CD4-positive, alpha-beta T cell treated with Interleukin-4 for 1 hour (primary cell): Measurements from ENCODE around the gene ENOSF1.
A peak's percentile ranks its signal among the peaks of the same experiment; 100 is the strongest.

Source experiments
- DNase-seq, 2 donors: peaks; one replicate each; pipeline ENCODE4 v3.0.0-alpha.2; 2020 to 2022

The ENOSF1 gene

GRCh38 chr18:670522-670921, 41.9 kb downstream of the ENOSF1 start:
- DNase-seq: no peak

- no peak for DNase-seq
These were observed 43.4 kb downstream of the ENOSF1 start for GRCh38 chr18:669077-669476.

GRCh38 chr18:668260-668659, 44.2 kb downstream of the ENOSF1 start:
- no peak for DNase-seq

- DNase-seq: no peak
These were observed 45.8 kb downstream of the ENOSF1 start for GRCh38 chr18:666628-667027.

DNA sequence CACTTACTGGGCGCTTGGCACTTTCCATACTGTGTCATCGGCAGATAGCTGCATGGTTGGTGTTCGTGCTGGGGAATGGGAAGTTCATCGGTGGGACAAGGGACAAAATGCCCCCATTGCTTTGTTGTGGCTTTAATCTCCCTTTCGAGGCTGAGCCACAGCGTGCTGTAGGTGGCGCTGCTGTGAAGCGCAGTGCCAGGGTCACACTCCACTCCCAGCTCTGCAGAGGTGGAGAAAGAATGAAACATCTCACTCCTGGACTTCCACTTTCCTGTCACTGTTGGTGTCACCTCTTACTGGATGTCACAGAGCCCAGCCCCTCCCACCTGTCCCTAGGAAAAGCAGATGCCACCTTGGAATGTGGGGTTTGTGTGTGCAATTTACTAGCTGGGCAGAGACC, 46.3 kb downstream of the ENOSF1 start:
- no peak for DNase-seq

- DNase-seq: no peak
These were observed 50.2 kb downstream of the ENOSF1 start for GRCh38 chr18:662197-662596.

DNA sequence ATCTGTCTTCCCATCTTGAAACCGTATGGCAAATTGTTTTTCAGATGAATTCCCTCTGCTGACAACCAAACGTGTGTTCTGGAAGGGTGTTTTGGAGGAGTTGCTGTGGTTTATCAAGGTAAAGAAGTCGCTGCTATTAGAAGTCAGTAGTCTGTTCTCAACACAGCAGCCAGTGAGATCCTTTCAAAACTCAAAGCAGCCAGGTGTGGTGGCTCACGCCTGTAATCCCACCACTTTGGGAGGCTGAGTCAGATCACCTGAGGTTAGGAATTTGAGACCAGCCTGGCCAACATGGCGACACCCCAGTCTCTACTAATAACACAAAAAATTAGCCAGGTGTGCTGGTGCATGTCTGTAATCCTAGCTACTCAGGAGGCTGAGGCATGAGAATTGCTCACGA, 52.8 kb downstream of the ENOSF1 start:
- no peak for DNase-seq

- DNase-seq: no peak
These were observed 53.4 kb downstream of the ENOSF1 start for GRCh38 chr18:658947-659533.

DNA sequence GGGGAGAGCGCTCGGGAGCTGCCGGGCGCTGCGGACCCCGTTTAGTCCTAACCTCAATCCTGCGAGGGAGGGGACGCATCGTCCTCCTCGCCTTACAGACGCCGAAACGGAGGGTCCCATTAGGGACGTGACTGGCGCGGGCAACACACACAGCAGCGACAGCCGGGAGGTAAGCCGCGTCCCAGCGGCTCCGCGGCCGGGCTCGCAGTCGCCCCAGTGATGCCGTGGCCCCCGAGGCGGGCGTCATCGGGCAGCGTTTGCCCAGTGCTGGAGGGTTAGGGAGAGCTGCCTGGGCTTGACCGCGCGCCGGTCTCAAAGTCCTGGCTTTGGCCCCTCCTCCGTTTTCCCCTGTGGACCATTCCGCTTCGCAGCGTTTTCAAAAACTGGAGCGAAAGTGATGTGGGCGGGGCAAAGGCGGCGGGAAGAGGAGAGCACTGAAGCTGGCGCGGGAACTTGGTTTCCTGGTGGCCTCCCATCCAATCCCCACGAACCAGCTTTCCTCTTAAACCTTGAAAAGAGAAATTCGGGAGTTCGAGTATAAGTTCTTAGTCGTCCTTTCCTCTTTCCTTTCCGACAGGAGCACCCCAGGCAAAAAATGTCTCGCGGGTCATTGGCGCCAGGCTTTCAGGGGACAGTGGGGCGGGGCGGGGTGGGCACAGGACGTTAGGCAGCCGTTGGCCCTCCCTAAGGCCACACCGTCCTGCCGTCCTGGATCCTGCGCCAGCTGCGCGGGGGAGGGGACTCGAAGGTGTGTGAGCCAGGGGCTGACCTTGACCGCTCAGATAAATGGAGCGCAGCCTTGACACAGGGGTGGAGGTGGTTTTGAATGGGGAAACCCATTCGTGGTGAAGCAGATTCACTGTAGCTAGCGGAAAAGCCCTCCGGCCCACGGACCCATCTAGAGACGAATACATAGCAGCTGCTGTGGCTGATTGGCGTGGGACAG, 54.2 kb downstream of the ENOSF1 start:
- DNase-seq: peak; percentile 48 to 49

GRCh38 chr18:657311-658000, 55.0 kb downstream of the ENOSF1 start, which contains the start of gene TYMS:
TYMS (plus strand) TSS chr18:657653; CDS start chr18:657743, 90 bp downstream.
- DNase-seq: peak in 1 of 2 donors; percentile 16

GRCh38 chr18:655445-655844, 57.0 kb downstream of the ENOSF1 start:
- no peak for DNase-seq

DNA sequence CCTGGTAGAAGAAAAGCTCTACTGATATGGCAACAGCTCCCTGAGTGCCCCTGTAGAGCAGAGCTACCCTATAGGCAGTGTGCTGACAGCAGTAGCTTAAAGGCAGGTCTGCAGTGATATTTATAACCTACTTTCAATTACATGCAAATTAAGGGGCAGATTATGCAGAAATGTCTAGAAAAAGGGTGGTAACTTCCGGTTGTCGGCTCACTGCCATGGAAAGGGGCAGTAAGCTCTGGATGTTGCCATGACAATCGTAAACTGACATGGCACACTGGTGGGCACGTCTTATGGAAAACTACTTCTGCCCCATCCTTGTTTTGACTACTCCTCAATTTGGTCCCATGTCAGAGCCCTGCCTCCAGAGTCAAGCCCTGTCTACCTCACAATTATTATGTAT, 57.8 kb downstream of the ENOSF1 start:
- DNase-seq: no peak

- no peak for DNase-seq
These were observed 58.9 kb downstream of the ENOSF1 start for GRCh38 chr18:653512-653911.

GRCh38 chr18:652131-652530, 60.3 kb downstream of the ENOSF1 start:
- DNase-seq: no peak

- peak; percentile 27 to 33 for DNase-seq
These were observed 62.0 kb downstream of the ENOSF1 start for GRCh38 chr18:650428-650858.

GRCh38 chr18:649341-649740, 63.1 kb downstream of the ENOSF1 start:
- DNase-seq: no peak

DNA sequence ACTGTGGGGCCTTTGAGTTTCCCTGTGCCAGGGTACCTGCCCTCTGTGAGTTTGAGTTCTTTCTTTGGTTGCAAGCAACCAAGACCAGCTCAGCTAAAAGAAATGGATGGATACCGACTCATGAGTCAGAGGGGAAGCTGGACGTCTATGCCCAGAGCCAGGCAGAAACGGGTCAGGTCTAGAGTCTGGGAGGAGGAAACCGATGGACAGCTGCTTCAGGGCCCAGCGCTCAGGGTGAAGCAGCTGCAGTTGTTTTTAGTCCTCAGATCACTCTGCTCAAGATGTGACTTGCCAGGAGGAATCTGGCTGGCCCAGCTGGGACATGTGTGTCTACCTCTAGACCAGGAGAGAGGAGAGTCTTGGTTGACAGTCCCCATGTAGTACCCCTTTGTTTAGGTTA, 65.1 kb downstream of the ENOSF1 start:
- no peak for DNase-seq

DNA sequence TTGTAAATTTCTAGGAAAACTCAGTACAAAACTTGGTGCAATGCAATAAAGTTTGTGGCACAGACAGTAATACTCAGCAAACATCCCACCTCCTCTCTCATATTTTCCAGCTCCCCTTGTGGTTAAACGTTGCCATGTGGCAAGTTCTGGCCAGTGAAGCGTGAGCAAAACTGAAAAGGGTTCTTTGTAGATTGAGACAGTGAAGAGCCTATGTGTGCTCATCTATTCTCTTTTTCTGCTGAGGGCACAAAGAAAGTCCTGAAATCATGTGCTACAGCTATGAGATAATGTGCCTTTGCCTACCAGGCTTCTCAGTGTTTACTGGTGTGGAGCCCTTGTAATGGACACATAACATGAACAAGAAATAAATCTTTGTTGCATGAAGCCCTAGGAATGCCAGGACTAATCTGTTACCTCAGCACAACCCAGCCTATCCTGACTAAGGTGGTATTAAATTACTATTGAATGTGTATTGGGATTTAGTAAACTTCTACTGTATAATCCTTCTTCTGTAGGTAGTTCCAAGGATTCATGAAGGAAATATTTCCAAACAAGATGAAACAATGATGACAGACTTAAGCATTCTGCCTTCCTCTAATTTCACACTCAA, 67.9 kb downstream of the ENOSF1 start:
- no peak for DNase-seq

DNA sequence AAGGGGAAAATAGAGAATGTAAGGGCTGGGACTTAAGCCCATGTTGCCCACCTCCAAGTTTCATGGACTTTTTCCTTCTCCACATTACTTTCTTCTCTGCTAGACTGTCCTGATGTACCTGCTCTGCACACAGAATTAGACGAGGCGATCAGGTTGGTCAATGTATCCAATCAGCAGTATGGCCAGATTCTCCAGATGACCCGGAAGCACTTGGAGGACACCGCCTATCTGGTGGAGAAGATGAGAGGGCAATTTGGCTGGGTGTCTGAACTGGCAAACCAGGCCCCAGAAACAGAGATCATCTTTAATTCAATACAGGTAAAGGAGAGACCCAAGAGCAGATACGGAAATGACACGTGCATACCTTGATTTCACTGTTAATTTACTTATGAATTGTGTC, 71.2 kb downstream of the ENOSF1 start:
- no peak for DNase-seq

DNA sequence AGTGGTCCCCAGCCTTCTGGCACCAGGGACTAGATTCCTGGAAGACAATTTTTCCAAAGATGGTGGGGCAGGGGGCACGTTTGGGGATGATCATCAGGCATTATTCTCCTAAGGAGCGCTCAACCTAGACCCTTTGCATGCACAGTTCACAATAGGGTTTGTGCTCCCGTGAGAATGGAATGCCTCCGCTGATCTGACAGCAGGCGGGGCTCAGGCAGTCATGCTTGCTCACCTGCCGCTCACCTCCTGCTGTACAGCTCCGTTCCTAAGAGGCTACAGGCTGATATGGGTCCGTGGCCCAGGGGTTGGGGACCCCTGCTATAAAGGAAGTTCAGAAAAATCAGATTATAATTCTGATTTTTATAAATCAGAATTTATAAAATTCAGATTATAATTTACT, 77.3 kb downstream of the ENOSF1 start:
- no peak for DNase-seq

DNA sequence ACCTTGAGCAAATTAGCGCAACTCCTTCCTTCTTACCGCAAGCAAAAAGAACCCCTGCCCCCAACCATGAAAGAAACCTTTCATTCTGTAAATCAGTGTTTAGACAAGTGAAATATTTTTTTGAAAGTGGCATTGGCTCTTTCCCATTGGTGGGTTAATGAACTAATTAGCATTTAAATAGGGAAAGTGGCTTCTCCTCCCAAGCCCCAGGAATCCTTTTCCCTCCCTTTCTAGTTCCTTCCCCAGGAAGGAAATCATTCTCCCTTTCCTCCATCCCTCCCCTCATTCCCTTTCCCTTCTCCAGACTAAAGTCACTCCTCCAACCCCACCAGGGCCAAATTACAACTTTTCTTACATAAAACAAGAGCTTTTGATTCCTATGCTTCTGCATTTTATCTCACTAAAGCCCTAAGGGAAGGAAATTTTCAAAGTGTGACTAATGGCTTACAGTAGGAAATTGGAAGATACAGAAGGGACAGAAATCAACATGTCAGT, 77.8 kb downstream of the ENOSF1 start:
- no peak for DNase-seq

DNA sequence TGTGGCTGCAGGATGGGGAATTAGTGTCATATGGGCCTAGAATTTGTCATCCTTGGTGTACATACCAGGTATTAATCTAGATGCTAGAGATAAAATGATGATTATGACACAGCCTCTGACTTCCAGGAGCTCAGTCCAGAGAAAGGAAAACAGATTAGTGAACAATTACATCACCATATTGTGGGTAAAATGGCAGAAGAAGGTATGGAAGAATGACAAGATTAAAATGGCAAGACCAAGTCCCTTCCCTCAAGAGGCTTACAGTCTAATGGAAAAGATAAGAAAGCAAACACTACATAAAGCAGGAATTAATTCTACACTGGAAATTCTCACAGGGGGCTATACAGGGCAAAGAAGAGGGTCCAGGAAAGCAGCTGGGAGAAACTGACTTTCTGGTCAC, 80.9 kb downstream of the ENOSF1 start:
- no peak for DNase-seq
